Measurements from ENCODE around the gene CAPRIN2. TPM values are rescaled to one million over a fixed set of nuclear protein-coding genes. Genes with fewer than 3 reads are reported as not detected.

The CAPRIN2 gene
- total RNA-seq, 1 experiment from 2014 or later = 123 TPM

- Histone ChIP-seq H3K79me2 (ENCODE audit: insufficient read depth, low read length) (peaks cover 2% of the 10 kb centered on the region; the same call in 1 of the 2 replicates), H3K9me3 (ENCODE audit: control insufficient read depth, low read depth, low read length) (no peaks in the 10 kb centered on the region), H4K5ac (ENCODE audit: insufficient read length, low read depth, low read length) (no peak overlapping the region), H2AK5ac (ENCODE audit: insufficient read length, low read length) (no peak overlapping the region), H2BK15ac (ENCODE audit: low read depth, low read length) (no peak overlapping the region), H3K9ac (ENCODE audit: extremely low read depth, insufficient read length, low read length) (no peak overlapping the region), H4K8ac (replicated peaks; ENCODE audit: insufficient read length, low read depth, low read length) (no peak overlapping the region), H3K4me2 (ENCODE audit: insufficient read depth, insufficient read length, low read length) (peak overlapping the region; percentile 77), H2BK120ac (ENCODE audit: low read depth, low read length, poor library complexity, severe bottlenecking) (no peak overlapping the region), H3K56ac (ENCODE audit: insufficient read length, low read depth, low read length) (no peak overlapping the region), H3K27me3 (ENCODE audit: insufficient read depth, low read length) (no peaks in the 10 kb centered on the region), H3K79me1 (ENCODE audit: insufficient read depth, low read depth, low read length, poor library complexity, severe bottlenecking) (no peaks in the 10 kb centered on the region), H2BK12ac (ENCODE audit: insufficient read length, low read depth, low read length) (no peak overlapping the region), H3K23me2 (ENCODE audit: insufficient read length, low read depth, low read length, poor library complexity, severe bottlenecking) (peaks cover 10% of the 10 kb centered on the region), H3T11ph (ENCODE audit: low read length) (no peak overlapping the region), H4K20me1 (ENCODE audit: control insufficient read depth, insufficient read depth, insufficient read length) (no peaks in the 10 kb centered on the region), H3K14ac (ENCODE audit: insufficient read depth, low read length) (no peak overlapping the region), H3K23ac (ENCODE audit: insufficient read length, low read depth, low read length) (no peak overlapping the region), H3K27ac (ENCODE audit: insufficient read length, low read depth, low read length) (no peak overlapping the region), H4K91ac (ENCODE audit: insufficient read length, low read depth, low read length) (no peak overlapping the region), H2BK20ac (ENCODE audit: low read depth, low read length, poor library complexity, severe bottlenecking) (no peak overlapping the region), H3K4ac (ENCODE audit: low read depth, low read length) (no peak overlapping the region), H3K4me1 (ENCODE audit: insufficient read depth, low read length) (no peaks in the 10 kb centered on the region), H2BK5ac (ENCODE audit: insufficient read length, low read length) (no peak overlapping the region), H2AFZ (ENCODE audit: low read length) (no peak overlapping the region), H3K18ac (ENCODE audit: insufficient read length, low read depth, low read length) (no peak overlapping the region)
- H3K36me3 Mint-ChIP-seq (ENCODE audit: insufficient read depth in 1 of 3, low read depth in 3 of 3) = no peaks in the 10 kb centered on the region
- no peak for DNase-seq
- no peaks in the 10 kb centered on the region for H3K27me3 Mint-ChIP-seq (ENCODE audit: low read depth)
- H3K4me3 Mint-ChIP-seq = peak overlapping the region in 1 of 2 experiments; percentile 31; a peak in 1 of 5 replicates
- peaks cover 26 to 31% of the 10 kb centered on the region in 2 experiments for H3K4me1 Mint-ChIP-seq
- no peak overlapping the region for H3K27ac Mint-ChIP-seq
- no peaks in the 10 kb centered on the region for H3K9me3 Mint-ChIP-seq
- TF ChIP-seq CTCF (conservative IDR thresholded peaks at IDR 0.05) = no peak
- no CpG with 5 or more reads among the region's 7 CpGs for WGBS (ENCODE audit: extremely low coverage, insufficient read length, low lambda C conversion rate)
Measured at GRCh38 chr12:30696943-30697342, 57.8 kb downstream of the CAPRIN2 start.

Data from H9 (cell line).